Measurements from ENCODE around the gene E2F3. TPM values are rescaled to one million over a fixed set of nuclear protein-coding genes. Genes with fewer than 3 reads are reported as not detected.

E2F3 gene
- total RNA-seq = 5.5 TPM in 2 replicates

GRCh38 chr6:20401205-20402091, at the start of gene E2F3:
TSS of gene E2F3 (plus strand) at chr6:20401879. CDS start at chr6:20402233, 354 bp downstream.

GRCh38 chr6:20534295-20535262, 132.9 kb downstream of the E2F3 start, which contains the start of gene CDKAL1:
TSS of gene CDKAL1 (plus strand) at chr6:20534457. CDS start at chr6:20546351, 11,894 bp downstream.

Other genes with a start within 250 kb of the E2F3 start
- gene MBOAT1, start 189.4 kb upstream of the E2F3 start, total RNA-seq = 2.3 and 6.5 TPM in 2 replicates
- 21.1 and 31.8 TPM in 2 replicates for gene CDKAL1, start 132.6 kb downstream of the E2F3 start, total RNA-seq